GM23248 (cell line): ENCODE data around the gene ARHGAP10. TPM values are rescaled to one million over a fixed set of nuclear protein-coding genes. Genes with fewer than 3 reads are reported as not detected.
A peak's percentile ranks its signal among the peaks of the same experiment; 100 is the strongest.

ENCODE experiments used
- DNase-seq: peaks from one replicate; pipeline ENCODE4 v3.0.0-alpha.2; 2015
- H2AFZ ChIP-seq: fragments of 200-600 bp; sonication (generic); 2 replicates; pipeline ENCODE4 v1.6.1; 2016; ENCODE audit warnings: antibody characterized with exemption
- H3F3A ChIP-seq: fragments of 200-600 bp; sonication (generic); 2 replicates; pipeline ENCODE4 v1.6.1; 2016; ENCODE audit warnings: mild to moderate bottlenecking, antibody characterized with exemption, mixed run types; ENCODE audit not compliant: insufficient read depth
- H3K27ac ChIP-seq: fragments of 200-600 bp; sonication (generic); 2 replicates; pipeline ENCODE4 v1.5.1; 2016; ENCODE audit warnings: mild to moderate bottlenecking
- H3K27me3 ChIP-seq: fragments of 200-600 bp; sonication (generic); replicated peaks from 2 replicates; pipeline ENCODE4 v1.6.1; 2016; ENCODE audit warnings: mild to moderate bottlenecking; ENCODE audit not compliant: insufficient read depth
- H3K36me3 ChIP-seq: fragments of 200-600 bp; sonication (generic); 2 replicates; pipeline ENCODE4 v1.6.1; 2016; ENCODE audit warnings: low read depth, mild to moderate bottlenecking
- H3K4me1 ChIP-seq: fragments of 200-600 bp; sonication (generic); 2 replicates; pipeline ENCODE4 v1.6.1; 2016; ENCODE audit warnings: mild to moderate bottlenecking; ENCODE audit not compliant: insufficient read depth
- H3K4me2 ChIP-seq: fragments of 200-600 bp; sonication (generic); one replicate; pipeline ENCODE4 v1.6.1; 2016; ENCODE audit warnings: mild to moderate bottlenecking; ENCODE audit not compliant: unreplicated experiment
- H3K4me3 ChIP-seq: fragments of 200-600 bp; sonication (generic); 2 replicates; pipeline ENCODE4 v1.5.1; 2016; ENCODE audit warnings: mild to moderate bottlenecking
- H3K79me2 ChIP-seq: fragments of 200-600 bp; sonication (generic); 2 replicates; pipeline ENCODE4 v1.6.1; 2016; ENCODE audit warnings: mild to moderate bottlenecking; ENCODE audit not compliant: insufficient read depth
- H3K9ac ChIP-seq: fragments of 200-600 bp; sonication (generic); 2 replicates; pipeline ENCODE4 v1.6.1; 2016; ENCODE audit warnings: mild to moderate bottlenecking
- H3K9me2 ChIP-seq: fragments of 200-600 bp; sonication (generic); 2 replicates; pipeline ENCODE4 v1.6.1; 2016; ENCODE audit warnings: mixed run types, mild to moderate bottlenecking, moderate library complexity; ENCODE audit not compliant: insufficient read depth
- H3K9me3 ChIP-seq: fragments of 200-600 bp; sonication (generic); one replicate; pipeline ENCODE4 v1.6.1; 2017; ENCODE audit warnings: low read depth
- H4K20me1 ChIP-seq: fragments of 200-600 bp; sonication (generic); 2 replicates; pipeline ENCODE4 v1.6.0; 2016; ENCODE audit not compliant: insufficient read depth
- EZH2 ChIP-seq: fragments of 200-600 bp; sonication (generic); IDR thresholded peaks from 2 replicates; pipeline ENCODE4 v1.6.1; 2018; ENCODE audit warnings: antibody characterized with exemption, mild to moderate bottlenecking; ENCODE audit not compliant: insufficient read depth, poor library complexity, severe bottlenecking
- EZH2phosphoT487 ChIP-seq: fragments of 200-600 bp; sonication (generic); IDR thresholded peaks from 2 replicates; pipeline ENCODE4 v1.6.1; 2018; ENCODE audit warnings: antibody characterized with exemption, moderate library complexity, mild to moderate bottlenecking, low read depth; ENCODE audit not compliant: insufficient read depth
- WGBS, 2 experiments: methylation state at CpG; one replicate each; pipeline ENCODE4 v1.1.6; 2015 to 2017; ENCODE audit warnings: low lambda C conversion rate in 2 of 2, low coverage in 1 of 2; ENCODE audit errors: missing lambda C conversion rate in 2 of 2; 5-methylcytosine and 5-hydroxymethylcytosine counted together
- in situ Hi-C: fragments of 300-500 bp; cut with MboI; formaldehyde crosslinking; loops from 2 replicates; pipeline ENCODE4 v1.15.0; 2020
- polyA plus RNA-seq: library from polyadenylated mRNA; unstranded; fragments of >200 nt; fragmentation: Nextera tagmentation; extraction: Ambion mirVana; gene quantifications from 2 replicates; pipeline ENCODE4 v1.2.1, GENCODE V29; 2016
- total RNA-seq: library from RNA; depleted of rRNA; stranded (reverse); fragments of >200 nt; shearing (Covaris generic); gene quantifications from 2 replicates; pipeline ENCODE4 v1.2.3, GENCODE V29; 2014

Gene ARHGAP10
- total and polyA plus RNA-seq, 2 experiments from 2014 or later = 19.5 to 24.8 TPM

DNA sequence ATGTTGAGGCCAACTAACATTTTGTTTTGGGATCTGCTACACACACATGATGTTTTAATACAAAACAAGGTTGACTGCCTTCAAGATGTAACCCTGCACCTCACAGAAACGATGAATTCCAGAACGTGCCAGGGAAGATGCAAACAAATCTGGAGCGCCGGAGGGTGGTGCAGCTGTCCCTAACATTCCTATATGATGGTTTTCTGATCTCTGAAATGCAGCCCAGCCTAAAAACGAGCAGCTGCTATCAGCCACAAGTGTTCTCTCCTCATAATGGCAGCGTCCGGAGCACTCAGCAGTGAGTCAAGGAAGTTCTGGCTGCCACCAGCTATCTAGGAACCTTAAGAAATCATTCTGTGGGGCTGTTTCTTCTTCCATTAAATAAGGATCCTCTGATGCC is 376.9 kb downstream of the ARHGAP10 start:
- 61 to 71% methylated on average over 7 of the region's 7 CpGs for WGBS, 2 experiments
- Histone ChIP-seq H2AFZ (no peak overlapping the region), H3K9me2 (no peaks in the 10 kb centered on the region), H4K20me1 (no peaks in the 10 kb centered on the region), H3K9ac (no peak overlapping the region), H3K27me3 (no peaks in the 10 kb centered on the region), H3K4me1 (peaks cover 4% of the 10 kb centered on the region), H3K4me3 (no peak overlapping the region), H3K36me3 (no peaks in the 10 kb centered on the region), H3K4me2 (no peak overlapping the region), H3F3A (no peaks in the 10 kb centered on the region), H3K9me3 (no peaks in the 10 kb centered on the region), H3K79me2 (no peaks in the 10 kb centered on the region), H3K27ac (no peak overlapping the region)
- TF ChIP-seq EZH2phosphoT487 (no peak), EZH2 (no peak)
- no peak for DNase-seq
- in situ Hi-C loops = no loop called here

DNA sequence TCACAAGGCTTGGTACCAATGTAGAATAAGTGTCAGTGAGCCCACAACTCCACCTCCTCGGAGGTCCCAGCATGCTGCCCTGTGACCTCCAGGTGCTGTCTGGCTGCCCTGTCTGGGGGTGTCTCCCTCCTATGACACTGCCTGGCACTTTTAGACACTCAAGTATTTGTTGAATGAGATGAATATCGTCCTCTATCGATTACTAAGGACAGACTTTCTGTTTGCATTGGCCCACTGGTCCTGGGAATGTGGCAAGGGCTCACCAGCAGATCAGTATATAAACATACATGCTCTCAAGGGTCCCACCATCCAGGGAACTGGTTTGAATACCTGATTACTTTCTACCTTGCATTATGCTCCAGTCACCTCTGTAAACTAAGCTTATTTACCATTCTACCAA is 377.3 kb downstream of the ARHGAP10 start:
- in situ Hi-C loops = no loop called here
- DNase-seq = no peak
- no peak overlapping the region for H2AFZ ChIP-seq
- H3K9me2 ChIP-seq = no peaks in the 10 kb centered on the region
- TF ChIP-seq EZH2 (no peak), EZH2phosphoT487 (no peak)
- no peaks in the 10 kb centered on the region for H3K79me2 ChIP-seq
- no peaks in the 10 kb centered on the region for H3K27me3 ChIP-seq
- no peaks in the 10 kb centered on the region for H4K20me1 ChIP-seq
- no peaks in the 10 kb centered on the region for H3F3A ChIP-seq
- H3K9me3 ChIP-seq = no peaks in the 10 kb centered on the region
- H3K9ac ChIP-seq = no peak overlapping the region
- no peak overlapping the region for H3K4me2 ChIP-seq
- H3K36me3 ChIP-seq = no peaks in the 10 kb centered on the region
- peaks cover 4% of the 10 kb centered on the region for H3K4me1 ChIP-seq
- WGBS, 2 experiments = 57 to 65% methylated on average over 3 of the region's 3 CpGs
- H3K27ac ChIP-seq = no peak overlapping the region
- no peak overlapping the region for H3K4me3 ChIP-seq

DNA sequence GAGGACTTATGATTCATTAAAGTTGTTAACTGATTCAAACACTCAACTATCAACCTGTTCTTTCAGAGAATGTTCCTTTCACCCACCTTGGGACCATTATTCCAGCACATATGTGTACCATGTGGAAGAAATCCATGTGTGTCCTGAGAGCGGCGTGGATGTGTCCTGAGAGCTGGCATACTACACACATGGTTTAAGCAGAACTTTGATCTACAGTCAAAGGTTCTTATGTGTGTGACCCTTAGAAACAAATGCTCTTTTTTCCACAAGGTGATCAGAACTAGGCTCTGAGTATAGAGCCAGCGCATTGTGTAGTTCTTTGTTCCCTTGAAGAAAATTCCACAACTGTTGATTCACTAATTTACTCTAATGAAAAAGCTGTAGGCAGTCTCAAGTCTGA is 378.3 kb downstream of the ARHGAP10 start:
- H3K9me3 ChIP-seq = no peaks in the 10 kb centered on the region
- no peak overlapping the region for H3K4me3 ChIP-seq
- in situ Hi-C loops = no loop called here
- no peak overlapping the region for H3K9ac ChIP-seq
- H3K36me3 ChIP-seq = no peaks in the 10 kb centered on the region
- H3K4me2 ChIP-seq = no peak overlapping the region
- no peaks in the 10 kb centered on the region for H3F3A ChIP-seq
- H3K9me2 ChIP-seq = no peaks in the 10 kb centered on the region
- TF ChIP-seq EZH2phosphoT487 (no peak), EZH2 (no peak)
- peaks cover 4% of the 10 kb centered on the region for H3K4me1 ChIP-seq
- H3K27me3 ChIP-seq = no peaks in the 10 kb centered on the region
- H3K27ac ChIP-seq = no peak overlapping the region
- H3K79me2 ChIP-seq = no peaks in the 10 kb centered on the region
- H2AFZ ChIP-seq = no peak overlapping the region
- 89 to 96% methylated on average over 3 of the region's 3 CpGs for WGBS, 2 experiments
- no peak for DNase-seq
- no peaks in the 10 kb centered on the region for H4K20me1 ChIP-seq

DNA sequence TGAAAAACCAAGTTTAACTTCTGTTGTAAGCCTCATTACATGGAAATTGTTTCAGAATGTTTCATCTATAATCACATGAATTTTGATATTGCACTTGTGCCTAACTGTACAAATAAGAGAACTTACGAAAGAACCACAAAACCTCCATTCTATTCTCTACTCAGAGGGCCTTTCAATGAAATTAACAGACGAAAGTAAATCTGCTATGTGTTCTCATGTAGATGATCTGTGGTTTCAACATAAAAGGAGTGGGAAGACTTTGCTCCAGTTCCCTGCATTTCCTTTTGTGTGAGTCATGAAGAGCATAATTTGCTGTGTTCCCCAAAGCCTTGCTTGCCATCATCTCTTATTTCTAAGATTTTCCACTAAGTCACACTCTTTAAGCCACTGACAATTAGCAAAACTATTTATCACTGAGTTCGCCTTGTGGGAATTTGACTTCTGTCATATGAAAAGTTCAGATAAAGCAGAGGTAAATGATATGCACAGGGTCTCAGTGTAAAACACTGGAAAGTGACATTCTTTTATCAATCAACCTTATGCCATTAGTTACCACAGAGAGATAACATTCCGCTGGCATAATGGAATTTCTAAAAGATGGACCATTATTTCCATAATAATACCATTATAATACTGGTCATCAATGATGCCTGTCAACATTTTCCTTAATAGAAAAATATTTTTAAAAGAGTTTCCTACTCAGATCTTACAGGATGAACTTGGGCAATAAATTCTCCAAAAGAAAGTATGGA is 380.5 kb downstream of the ARHGAP10 start:
- H3K36me3 ChIP-seq = no peaks in the 10 kb centered on the region

More for the DNA sequence above, 380.5 kb downstream of the ARHGAP10 start:
- TF ChIP-seq EZH2phosphoT487 (no peak), EZH2 (no peak)
- no peak overlapping the region for H3K4me3 ChIP-seq
- H3K79me2 ChIP-seq = no peaks in the 10 kb centered on the region
- H3F3A ChIP-seq = no peaks in the 10 kb centered on the region
- H4K20me1 ChIP-seq = no peaks in the 10 kb centered on the region
- 41 to 42% methylated on average over 4 of the region's 4 CpGs for WGBS, 2 experiments
- H3K9me2 ChIP-seq = no peaks in the 10 kb centered on the region
- H3K9ac ChIP-seq = no peak overlapping the region
- peak; percentile 66 for DNase-seq
- in situ Hi-C loops = no loop called here
- H2AFZ ChIP-seq = no peak overlapping the region
- no peak overlapping the region for H3K27ac ChIP-seq
- no peaks in the 10 kb centered on the region for H3K9me3 ChIP-seq
- no peaks in the 10 kb centered on the region for H3K27me3 ChIP-seq
- no peak overlapping the region for H3K4me2 ChIP-seq
- peaks cover 4% of the 10 kb centered on the region for H3K4me1 ChIP-seq
